Measurements from ENCODE around the gene NDUFV1.
A peak's percentile ranks its signal among the peaks of the same experiment; 100 is the strongest.
"Not testable (repeated sequence)": the region's sequence is repeated elsewhere in the genome, so short reads cannot be mapped to it uniquely, and the experiment has no call there.

NDUFV1 gene

DNA sequence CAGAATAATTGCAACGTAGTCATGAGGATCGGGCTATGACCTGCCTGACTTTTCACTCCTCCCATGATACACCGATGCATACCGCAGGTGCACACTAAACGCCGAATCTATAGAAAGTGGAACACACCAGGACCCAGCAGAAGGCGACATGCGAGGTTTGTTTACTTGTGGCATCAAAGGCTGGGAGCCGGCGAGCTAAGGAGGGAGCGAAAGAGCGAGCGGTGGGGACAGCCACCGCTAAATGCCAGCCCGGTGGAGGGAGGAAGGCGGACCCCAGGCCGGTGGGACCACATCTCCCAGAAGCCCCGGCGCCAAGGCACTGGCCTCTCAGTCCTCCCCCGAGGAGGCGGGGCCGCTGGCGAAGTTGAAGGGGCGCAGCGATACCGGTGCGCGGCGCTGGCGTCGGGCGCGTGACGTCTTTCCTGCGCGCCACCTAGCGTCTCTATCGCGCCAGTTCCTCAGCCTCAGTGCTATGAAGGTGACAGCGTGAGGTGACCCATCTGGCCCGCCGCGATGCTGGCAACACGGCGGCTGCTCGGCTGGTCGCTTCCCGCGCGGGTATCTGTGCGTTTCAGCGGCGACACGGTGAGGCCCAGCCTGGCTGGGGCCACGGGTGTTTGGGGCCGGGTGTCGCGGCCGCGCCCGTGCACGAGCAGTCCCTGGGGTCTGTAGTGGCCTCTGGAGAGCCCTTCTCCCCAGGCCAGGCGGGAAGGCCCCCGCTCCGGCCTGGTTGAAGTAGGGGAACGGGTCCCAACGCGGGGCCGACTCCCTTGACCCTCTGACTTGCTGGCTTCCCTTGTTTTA, at the start of gene NDUFV1:
Gene NDUFV1, plus strand, starts transcription at position 445 of the 804 bp plus-strand sequence. Its CDS starts 69 bp downstream, at position 514.
- DNase-seq (ENCODE audit: low spot score): peak; percentile 100

DNA sequence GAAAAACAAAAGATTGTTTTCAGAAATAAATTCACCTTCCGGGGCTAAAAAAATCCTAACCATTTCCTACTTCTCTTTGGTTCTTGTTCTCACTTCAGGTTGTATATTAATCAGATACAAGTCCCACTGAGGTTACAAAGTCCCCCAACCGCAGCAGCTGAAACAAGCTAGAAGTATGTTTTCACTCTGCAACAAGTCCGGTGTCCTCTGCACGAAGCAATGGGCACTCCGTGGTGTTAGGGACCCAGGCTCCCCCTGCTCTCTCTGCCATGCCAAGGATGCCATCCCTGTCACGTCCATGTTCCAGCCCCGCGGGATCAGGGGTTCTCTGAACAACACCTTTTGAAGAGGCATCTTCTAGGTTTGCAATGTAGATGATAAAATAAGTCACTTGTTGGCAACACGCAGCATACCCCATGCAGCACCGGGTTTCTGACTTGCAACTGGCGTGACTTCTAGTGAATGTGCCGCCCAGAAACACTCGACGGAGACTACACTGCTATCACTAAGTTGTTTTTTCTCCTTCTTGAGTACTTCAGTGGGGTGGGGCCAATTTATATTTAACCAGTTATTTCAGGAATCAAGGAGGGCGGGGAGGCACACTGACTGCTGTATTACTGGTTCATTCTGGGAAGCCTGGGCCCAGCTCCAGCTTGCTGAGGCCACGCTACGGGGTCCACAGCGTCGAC, 48.5 kb upstream of the NDUFV1 start:
- DNase-seq (ENCODE audit: low spot score): no peak

DNA sequence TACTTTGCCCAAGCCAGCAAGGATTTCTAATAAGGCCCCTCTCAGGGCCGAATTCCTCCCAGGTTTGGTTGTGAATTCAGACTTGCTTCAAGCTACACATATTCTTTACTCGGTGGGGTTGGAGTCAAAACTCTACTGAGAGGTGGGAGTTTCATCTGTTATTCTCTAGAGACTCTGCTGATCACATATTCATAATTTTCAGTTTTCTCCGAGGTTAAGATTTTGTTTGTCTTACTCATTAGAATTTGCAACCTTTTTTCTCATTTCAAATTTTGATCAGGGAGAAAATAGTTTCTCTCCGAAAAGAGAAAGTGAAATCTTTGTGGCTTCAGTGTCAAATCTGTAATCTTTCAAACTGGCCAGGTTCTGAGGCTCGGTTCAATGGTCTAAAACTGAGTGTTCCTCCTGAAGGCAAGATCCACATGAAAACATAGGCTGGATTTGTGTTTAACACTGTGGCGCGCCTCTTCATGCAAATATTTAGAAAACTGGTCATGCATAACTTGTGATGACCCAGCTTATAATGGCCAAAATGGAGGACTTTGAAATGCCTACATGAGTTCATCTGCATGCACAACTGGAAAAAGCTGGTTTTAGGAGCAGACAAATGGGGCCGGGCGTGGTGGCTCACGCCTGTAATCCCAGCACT, 44.6 kb upstream of the NDUFV1 start:
- DNase-seq (ENCODE audit: low spot score): no peak

DNA sequence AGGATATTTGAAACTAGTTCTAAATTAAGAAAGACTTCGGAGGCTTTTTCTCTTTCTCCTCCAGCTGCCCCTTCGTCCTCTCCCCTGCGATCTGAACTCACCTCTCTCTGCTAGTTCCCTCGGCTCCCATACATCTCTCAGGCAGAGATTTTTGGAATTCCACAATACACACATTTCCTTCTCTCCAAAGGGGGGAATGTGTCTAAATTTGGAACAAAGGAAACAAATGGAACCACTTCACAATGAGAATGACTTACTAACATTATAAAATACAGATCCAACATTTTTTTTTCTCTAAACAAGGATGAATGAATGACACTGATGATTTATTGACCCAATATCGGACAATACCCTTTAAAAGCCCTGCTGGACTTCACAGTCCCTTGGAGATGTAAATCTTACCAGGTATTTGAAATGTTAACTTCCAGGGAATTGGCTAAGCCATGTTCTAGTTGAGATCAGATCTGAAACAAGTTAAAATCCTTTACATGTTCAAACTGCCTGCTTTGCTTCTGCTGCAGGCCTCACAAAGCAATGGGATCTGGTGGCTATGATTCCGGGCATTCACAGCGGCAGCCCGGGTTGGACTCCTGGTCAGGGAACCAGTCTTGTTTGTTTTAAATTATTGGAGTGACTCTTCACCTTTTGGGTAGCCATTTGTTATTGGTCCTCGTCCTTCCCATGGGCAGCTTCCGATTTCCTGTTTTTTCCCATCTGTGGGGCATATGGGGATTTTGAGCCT, 43.6 kb upstream of the NDUFV1 start:
- no peak for DNase-seq (ENCODE audit: low spot score)

DNA sequence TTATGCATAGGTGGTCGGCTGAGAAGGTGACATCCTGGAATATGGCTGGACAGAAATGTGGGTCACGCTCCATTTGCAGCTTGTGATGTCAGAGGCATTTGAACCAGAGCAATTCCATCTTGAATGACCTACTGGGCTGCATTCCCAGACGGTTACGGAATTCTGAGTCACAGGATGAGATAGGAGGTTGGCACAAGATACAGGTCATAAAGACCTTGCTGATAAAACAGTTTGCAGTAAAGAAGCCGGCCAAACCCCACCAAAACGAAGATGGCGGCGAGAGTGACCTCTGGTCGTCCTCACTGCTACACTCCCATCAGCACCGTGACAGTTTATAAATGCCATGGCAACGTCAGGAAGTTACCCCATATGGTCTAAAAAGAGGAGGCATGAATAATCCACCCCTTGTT, 43.0 kb upstream of the NDUFV1 start:
- not testable (repeated sequence) for DNase-seq (ENCODE audit: low spot score)

DNA sequence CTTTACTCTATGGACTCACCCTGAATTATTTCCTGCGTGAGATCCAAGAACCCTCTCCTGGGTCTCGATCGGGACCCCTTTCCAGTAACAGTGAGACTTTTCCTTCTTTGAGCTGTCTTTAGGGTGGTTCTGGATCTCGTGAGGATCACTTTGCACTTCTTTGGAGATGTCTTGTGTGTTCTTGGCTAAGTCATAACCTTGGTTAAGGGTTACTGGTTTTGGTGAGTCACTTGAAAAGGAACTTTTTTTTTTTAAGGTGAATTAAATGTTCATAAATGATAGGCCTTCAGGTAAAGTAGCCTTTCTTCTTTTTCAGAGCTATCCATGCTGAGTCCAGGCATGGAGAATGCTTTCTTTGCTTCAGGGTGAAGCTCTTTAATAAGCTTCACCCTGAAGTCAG, 42.5 kb upstream of the NDUFV1 start:
- no peak for DNase-seq (ENCODE audit: low spot score)

DNA sequence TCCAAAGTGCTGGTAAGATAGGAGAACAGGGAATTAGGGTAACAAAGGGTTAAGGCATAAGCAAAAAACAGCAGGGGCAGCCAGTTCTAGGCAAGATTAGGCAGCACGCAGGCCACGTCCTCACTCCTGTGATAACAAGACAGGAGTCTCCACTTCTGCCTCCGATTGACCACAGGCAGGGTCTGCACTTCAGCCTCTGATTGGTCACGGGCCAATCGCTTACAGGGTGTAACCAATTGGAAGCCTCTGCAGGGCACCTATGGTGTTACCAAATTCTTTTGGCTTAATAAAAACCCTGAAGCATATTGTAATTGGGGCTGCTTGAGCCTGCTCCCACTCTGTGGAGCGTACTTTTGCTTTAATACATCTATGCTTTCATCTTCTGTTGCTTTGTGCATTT, 35.3 kb upstream of the NDUFV1 start:
- no peak for DNase-seq (ENCODE audit: low spot score)

DNA sequence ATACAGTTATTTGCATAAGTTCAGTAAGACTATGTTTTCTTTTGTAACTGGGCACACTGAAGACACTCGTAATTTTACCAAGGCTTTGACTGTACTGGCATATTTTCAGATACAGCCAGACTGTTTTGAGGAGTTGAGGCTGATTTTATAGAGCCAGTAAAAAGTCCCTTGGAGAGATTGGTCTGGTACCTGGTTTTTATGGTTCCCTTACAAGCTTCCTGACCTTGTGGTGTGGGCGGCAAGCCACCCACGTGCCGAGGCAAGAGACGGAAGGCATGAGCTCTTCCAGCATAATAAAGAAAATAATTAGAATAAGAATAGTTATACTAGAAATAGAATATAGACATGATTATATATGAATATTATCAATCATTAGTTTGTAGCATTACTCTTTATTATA, 34.4 kb upstream of the NDUFV1 start:
- peak; percentile 6 for DNase-seq (ENCODE audit: low spot score)

DNA sequence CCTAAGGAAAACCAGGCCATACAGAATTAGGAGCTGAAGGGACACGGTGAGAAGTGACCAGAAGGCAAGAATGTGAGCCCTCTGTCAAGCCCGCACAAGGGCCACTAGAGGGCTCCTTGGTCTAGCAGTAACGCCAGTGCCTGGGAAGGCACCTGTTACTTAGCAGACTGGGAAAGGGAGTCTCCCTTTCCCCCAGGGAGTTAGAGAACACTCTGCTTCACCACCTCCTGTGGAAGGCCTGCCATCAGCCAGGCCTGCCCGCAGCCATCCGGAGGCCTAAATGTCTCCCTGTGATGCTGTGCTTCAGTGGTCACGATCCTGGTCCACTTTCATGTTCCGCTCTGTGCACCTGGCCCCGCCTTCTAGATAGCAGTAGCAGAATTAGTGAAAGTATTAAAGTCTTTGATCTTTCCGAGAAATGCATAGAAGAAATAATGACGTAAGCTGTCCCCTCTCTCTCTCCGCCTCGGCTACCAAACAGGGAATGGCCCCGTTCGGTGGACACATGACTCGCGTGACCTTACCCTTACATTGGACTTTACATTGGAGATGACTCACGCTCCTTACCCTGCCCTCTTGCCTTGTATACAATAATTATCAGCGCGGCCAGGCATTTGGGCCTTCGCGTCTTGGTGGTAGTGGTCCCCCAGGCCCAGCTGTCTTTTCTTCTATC, 33.9 kb upstream of the NDUFV1 start:
- peak; percentile 76 for DNase-seq (ENCODE audit: low spot score)

DNA sequence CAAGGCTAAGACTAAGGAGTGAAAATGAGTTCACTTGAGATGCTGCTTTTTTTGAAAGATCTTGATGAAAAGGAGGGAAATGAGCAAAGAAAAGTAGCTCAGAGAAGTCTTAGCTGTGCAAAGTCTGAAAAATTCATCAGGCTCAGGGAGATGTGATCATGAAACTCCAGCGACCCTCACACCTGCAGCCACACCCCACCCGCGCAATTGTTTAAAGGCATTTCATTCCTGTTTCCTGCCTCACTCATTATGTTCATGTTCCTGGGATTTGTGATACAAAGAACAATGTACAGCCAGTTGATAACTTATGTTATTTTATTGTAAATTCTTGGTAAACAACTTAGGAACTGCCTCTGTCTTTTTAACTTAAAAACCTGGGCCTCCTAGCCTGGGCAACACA, 31.8 kb upstream of the NDUFV1 start:
- DNase-seq (ENCODE audit: low spot score): no peak

DNA sequence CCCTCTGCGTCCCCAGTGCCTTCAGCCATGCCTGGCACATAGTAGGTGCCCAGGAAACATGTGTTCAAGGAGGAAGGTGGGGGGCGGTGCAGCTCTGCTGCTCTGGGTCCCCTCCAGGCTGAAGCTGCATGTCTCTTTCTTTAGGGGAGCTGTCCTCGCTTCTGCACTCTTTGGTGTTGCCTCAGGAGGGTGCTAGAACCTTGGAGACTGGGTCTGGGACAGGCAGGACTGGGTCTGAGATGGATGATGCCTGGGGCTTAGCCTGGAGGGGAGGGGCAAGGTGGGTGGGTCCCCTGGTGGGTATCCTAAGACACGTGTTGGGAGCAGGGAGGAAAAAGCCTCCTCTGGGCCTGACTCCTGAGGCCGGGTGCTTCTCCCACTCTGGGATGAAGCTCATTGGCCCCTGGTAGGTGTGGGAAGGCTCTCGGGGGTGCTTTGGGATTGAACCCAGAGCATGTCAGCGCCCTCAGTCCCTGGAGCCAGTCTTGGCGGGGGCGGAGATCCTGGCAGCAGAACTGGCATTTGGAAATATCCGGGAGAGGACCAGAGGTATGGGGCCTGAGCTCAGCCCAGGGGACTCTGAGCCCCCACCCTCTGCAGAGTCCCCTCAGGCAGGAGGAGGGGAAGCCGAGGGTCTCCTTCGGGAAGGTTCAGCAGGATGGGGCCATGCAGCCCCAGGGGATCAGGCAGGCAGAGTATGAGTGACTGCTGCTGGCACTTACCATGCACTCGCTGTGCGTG, 29.8 kb upstream of the NDUFV1 start:
- DNase-seq (ENCODE audit: low spot score): peak; percentile 40

DNA sequence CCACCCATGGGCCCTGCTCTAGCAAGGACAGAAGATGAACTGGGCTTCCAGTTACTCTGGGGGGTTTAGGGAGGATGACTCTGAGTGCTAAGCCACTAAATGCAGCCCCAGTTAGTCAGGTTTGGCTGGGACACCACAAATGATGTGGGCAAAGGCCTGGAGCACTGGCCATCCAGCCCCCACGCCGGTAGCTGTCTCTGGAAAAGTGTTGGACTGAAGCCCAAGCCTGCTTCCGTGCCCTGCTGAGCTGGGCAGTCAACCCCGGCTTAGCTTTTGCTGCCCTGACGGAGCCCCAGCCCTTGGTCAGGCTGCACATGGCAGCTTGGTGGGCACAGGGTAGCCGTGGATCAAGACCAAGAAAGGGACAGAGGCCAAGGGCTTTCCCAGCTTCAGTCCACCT, 28.8 kb upstream of the NDUFV1 start:
- peak; percentile 9 for DNase-seq (ENCODE audit: low spot score)

DNA sequence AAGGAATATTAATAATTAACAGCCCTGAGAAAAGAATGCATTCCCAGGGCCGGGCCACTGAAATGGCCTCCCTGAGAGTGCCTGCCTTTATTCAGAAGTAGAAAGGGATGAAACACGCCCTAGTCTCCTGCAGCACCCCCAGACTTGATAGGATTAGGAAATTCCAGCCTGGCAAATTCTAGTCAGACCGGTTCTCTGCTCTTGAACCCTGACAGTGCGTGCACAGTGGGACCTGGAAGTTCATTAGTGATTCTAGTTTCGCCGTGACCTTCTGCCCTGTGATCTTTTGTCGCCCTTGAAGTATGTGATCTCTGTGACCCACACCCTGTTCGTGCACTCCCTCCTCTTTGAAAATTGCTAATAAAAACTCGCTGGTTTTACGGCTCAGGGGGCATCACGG, 25.3 kb upstream of the NDUFV1 start:
- peak; percentile 86 for DNase-seq (ENCODE audit: low spot score)

DNA sequence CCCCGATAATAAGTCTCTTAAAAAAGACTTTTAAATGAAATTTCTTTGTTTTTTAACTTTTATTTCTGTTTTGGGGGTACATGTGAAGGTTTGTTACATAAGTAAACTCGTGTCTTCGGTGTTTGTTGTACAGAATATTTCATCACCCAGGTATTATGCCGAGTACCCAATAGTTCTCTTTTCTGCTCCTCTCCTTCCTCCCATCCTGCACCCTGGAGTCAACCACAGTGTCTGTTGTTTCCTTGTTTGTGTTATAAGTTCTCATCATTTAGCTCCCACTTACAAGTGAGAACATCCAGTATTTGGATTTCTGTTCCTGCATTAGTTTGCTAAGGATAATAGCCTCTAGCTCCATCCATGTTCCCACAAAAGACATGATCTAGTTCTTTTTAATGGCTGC, 24.7 kb upstream of the NDUFV1 start:
- DNase-seq (ENCODE audit: low spot score): no peak

DNA sequence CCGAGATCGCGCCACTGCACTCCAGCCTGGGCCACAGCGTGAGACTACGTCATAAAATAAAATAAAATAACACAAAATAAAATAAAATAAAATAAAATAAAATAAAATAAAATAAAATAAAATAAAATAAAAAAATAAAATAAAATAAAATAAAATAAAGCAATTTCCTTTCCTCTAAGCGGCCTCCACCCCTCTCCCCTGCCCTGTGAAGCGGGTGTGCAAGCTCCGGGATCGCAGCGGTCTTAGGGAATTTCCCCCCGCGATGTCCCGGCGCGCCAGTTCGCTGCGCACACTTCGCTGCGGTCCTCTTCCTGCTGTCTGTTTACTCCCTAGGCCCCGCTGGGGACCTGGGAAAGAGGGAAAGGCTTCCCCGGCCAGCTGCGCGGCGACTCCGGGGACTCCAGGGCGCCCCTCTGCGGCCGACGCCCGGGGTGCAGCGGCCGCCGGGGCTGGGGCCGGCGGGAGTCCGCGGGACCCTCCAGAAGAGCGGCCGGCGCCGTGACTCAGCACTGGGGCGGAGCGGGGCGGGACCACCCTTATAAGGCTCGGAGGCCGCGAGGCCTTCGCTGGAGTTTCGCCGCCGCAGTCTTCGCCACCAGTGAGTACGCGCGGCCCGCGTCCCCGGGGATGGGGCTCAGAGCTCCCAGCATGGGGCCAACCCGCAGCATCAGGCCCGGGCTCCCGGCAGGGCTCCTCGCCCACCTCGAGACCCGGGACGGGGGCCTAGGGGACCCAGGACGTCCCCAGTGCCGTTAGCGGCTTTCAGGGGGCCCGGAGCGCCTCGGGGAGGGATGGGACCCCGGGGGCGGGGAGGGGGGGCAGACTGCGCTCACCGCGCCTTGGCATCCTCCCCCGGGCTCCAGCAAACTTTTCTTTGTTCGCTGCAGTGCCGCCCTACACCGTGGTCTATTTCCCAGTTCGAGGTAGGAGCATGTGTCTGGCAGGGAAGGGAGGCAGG, 23.2 kb upstream of the NDUFV1 start, which contains the start of gene GSTP1:
Gene GSTP1, plus strand, starts transcription at position 566 of the 958 bp plus-strand sequence. Its CDS starts 32 bp downstream, at position 598.
- DNase-seq (ENCODE audit: low spot score): peak; percentile 92

DNA sequence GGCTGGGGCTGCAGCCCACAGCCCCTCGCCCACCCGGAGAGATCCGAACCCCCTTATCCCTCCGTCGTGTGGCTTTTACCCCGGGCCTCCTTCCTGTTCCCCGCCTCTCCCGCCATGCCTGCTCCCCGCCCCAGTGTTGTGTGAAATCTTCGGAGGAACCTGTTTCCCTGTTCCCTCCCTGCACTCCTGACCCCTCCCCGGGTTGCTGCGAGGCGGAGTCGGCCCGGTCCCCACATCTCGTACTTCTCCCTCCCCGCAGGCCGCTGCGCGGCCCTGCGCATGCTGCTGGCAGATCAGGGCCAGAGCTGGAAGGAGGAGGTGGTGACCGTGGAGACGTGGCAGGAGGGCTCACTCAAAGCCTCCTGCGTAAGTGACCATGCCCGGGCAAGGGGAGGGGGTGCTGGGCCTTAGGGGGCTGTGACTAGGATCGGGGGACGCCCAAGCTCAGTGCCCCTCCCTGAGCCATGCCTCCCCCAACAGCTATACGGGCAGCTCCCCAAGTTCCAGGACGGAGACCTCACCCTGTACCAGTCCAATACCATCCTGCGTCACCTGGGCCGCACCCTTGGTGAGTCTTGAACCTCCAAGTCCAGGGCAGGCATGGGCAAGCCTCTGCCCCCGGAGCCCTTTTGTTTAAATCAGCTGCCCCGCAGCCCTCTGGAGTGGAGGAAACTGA, 22.4 kb upstream of the NDUFV1 start:
- DNase-seq (ENCODE audit: low spot score): peak; percentile 69

DNA sequence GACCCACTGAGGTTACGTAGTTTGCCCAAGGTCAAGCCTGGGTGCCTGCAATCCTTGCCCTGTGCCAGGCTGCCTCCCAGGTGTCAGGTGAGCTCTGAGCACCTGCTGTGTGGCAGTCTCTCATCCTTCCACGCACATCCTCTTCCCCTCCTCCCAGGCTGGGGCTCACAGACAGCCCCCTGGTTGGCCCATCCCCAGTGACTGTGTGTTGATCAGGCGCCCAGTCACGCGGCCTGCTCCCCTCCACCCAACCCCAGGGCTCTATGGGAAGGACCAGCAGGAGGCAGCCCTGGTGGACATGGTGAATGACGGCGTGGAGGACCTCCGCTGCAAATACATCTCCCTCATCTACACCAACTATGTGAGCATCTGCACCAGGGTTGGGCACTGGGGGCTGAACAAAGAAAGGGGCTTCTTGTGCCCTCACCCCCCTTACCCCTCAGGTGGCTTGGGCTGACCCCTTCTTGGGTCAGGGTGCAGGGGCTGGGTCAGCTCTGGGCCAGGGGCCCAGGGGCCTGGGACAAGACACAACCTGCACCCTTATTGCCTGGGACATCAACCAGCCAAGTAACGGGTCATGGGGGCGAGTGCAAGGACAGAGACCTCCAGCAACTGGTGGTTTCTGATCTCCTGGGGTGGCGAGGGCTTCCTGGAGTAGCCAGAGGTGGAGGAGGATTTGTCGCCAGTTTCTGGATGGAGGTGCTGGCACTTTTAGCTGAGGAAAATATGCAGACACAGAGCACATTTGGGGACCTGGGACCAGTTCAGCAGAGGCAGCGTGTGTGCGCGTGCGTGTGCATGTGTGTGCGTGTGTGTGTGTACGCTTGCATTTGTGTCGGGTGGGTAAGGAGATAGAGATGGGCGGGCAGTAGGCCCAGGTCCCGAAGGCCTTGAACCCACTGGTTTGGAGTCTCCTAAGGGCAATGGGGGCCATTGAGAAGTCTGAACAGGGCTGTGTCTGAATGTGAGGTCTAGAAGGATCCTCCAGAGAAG, 21.6 kb upstream of the NDUFV1 start:
- no peak for DNase-seq (ENCODE audit: low spot score)

DNA sequence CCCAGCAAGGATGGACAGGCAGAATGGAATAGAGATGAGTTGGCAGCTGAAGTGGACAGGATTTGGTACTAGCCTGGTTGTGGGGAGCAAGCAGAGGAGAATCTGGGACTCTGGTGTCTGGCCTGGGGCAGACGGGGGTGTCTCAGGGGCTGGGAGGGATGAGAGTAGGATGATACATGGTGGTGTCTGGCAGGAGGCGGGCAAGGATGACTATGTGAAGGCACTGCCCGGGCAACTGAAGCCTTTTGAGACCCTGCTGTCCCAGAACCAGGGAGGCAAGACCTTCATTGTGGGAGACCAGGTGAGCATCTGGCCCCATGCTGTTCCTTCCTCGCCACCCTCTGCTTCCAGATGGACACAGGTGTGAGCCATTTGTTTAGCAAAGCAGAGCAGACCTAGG, 20.8 kb upstream of the NDUFV1 start:
- no peak for DNase-seq (ENCODE audit: low spot score)
